BLaER1 (cell line): ENCODE results near the gene MALRD1.
"Not testable (repeated sequence)": the region's sequence is repeated elsewhere in the genome, so short reads cannot be mapped to it uniquely, and the experiment has no call there.

ENCODE experiments used
- H3K27ac ChIP-seq: shearing (Covaris generic); formaldehyde crosslinking; 2 replicates; pipeline ENCODE4 v1.8.1; 2022
- H3K27me3 ChIP-seq: shearing (Covaris generic); formaldehyde crosslinking; 2 replicates; pipeline ENCODE4 v1.8.1; 2022
- H3K36me3 ChIP-seq: shearing (Covaris generic); formaldehyde crosslinking; 2 replicates; pipeline ENCODE4 v1.8.1; 2022
- H3K4me1 ChIP-seq: shearing (Covaris generic); formaldehyde crosslinking; 2 replicates; pipeline ENCODE4 v1.8.1; 2022
- H3K4me2 ChIP-seq: shearing (Covaris generic); formaldehyde crosslinking; 2 replicates; pipeline ENCODE4 v1.8.1; 2022
- H3K4me3 ChIP-seq: shearing (Covaris generic); formaldehyde crosslinking; 2 replicates; pipeline ENCODE4 v1.8.1; 2022
- H3K9ac ChIP-seq: shearing (Covaris generic); formaldehyde crosslinking; 2 replicates; pipeline ENCODE4 v1.8.1; 2022
- H3K9me3 ChIP-seq: shearing (Covaris generic); formaldehyde crosslinking; 2 replicates; pipeline ENCODE4 v1.8.1; 2022
- H4K20me1 ChIP-seq: shearing (Covaris generic); formaldehyde crosslinking; 2 replicates; pipeline ENCODE4 v1.8.1; 2022
- Cebpa-rat ChIP-seq: shearing (Covaris generic); IDR thresholded peaks from 2 replicates; pipeline ENCODE4 v1.8.1; 2022

The MALRD1 gene

DNA sequence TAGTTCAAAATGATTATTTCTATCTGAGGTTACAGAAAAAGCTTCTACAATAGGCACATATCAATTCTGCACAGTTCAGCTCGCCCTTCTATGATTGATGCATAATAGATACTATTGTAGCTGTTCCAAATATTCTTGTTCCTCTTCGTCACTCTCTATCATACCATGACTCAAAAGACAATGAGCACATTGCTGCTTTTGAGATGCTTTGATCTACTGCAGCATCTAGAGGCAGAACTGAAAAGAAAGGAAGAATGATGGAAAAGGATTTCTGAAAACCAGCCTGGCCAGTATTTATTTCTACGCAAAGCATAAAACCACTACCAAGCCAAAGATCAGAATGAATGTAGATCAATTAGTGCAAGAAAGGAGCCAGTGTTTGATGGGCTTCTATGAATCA lies 708.3 kb downstream of the MALRD1 start:
- H3K4me3 ChIP-seq, result no peak overlapping the region
- H4K20me1 ChIP-seq, result no peaks in the 10 kb centered on the region
- no peaks in the 10 kb centered on the region for H3K4me1 ChIP-seq
- no peak for TF ChIP-seq Cebpa-rat
- H3K27ac ChIP-seq, result no peak overlapping the region
- H3K9me3 ChIP-seq, result no peaks in the 10 kb centered on the region
- no peaks in the 10 kb centered on the region for H3K36me3 ChIP-seq
- H3K9ac ChIP-seq, result no peak overlapping the region
- H3K4me2 ChIP-seq, result no peak overlapping the region
- no peaks in the 10 kb centered on the region for H3K27me3 ChIP-seq

DNA sequence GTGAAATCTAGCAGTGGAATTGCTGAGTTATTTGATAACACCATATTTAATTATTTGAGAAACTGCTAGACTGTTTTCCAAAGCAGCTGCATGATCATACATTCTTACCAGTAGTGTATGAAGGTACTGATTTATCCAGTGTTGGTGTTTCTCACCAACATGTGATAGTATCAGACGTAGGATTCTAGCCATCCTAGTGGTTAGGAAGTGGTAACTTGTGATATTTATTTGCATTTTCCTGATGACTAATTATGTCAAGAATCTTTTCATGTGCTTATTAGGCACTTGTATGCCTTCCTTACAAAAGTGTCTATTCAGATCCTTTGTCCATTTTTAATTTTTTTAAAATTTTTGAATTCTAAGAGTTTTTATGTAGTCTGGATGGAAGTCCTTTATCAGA lies 713.4 kb downstream of the MALRD1 start:
- Histone ChIP-seq H3K27ac (no peak overlapping the region), H3K4me1 (no peaks in the 10 kb centered on the region), H3K27me3 (no peaks in the 10 kb centered on the region), H3K4me2 (no peak overlapping the region), H3K36me3 (no peaks in the 10 kb centered on the region), H3K9me3 (no peaks in the 10 kb centered on the region), H4K20me1 (no peaks in the 10 kb centered on the region), H3K4me3 (no peak overlapping the region), H3K9ac (no peak overlapping the region)
- no peak for TF ChIP-seq Cebpa-rat

DNA sequence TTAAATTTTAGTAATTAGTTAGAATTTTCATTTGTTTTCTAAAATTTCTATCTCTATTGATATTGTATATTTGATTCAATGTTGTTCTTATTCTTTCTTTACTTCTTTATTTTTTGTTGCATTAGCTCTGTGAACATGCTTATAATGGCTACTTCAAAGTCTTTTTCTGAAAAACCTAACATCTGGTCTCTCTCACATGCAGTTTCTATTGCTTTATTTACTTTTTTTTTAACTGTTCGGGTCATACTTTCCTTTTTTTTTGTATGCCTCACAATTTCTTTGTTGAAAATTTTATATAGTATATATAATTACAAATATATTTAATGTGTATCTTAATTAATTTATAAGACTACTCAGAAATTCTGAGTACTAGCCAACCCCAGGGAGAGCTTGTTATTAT lies 715.5 kb downstream of the MALRD1 start:
- H3K9me3 ChIP-seq, result no peaks in the 10 kb centered on the region
- H3K9ac ChIP-seq, result no peak overlapping the region

DNA sequence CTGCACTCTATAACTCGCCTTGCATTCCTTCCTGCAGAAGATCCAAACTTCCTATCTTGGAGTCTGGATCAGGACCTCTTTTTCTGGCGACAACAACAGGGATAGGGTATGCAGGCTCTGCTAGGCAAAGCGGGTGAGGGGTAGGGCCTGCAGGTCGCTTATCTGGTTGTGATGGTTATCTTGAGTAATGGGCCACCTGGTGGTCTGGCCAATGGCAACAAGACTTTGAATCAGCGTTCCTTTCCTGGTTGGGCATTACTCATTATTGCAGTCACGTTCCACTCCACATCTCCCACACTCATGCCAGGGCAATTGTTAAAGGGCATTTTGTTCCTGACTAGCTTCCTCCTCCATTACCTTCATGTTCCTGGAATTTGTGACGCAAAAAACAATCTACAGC lies 719.3 kb downstream of the MALRD1 start:
- Histone ChIP-seq H3K4me2 (no peak overlapping the region), H3K36me3 (no peaks in the 10 kb centered on the region), H4K20me1 (no peaks in the 10 kb centered on the region), H3K4me1 (no peaks in the 10 kb centered on the region), H3K9ac (no peak overlapping the region), H3K27ac (no peak overlapping the region), H3K27me3 (no peaks in the 10 kb centered on the region), H3K4me3 (no peak overlapping the region), H3K9me3 (no peaks in the 10 kb centered on the region)
- TF ChIP-seq Cebpa-rat, result no peak

More for the DNA sequence above, 715.5 kb downstream of the MALRD1 start:
- Histone ChIP-seq H3K4me2 (no peak overlapping the region), H3K27me3 (no peaks in the 10 kb centered on the region), H3K27ac (no peak overlapping the region), H4K20me1 (no peaks in the 10 kb centered on the region), H3K4me1 (no peaks in the 10 kb centered on the region), H3K4me3 (no peak overlapping the region), H3K36me3 (no peaks in the 10 kb centered on the region)
- no peak for TF ChIP-seq Cebpa-rat

DNA sequence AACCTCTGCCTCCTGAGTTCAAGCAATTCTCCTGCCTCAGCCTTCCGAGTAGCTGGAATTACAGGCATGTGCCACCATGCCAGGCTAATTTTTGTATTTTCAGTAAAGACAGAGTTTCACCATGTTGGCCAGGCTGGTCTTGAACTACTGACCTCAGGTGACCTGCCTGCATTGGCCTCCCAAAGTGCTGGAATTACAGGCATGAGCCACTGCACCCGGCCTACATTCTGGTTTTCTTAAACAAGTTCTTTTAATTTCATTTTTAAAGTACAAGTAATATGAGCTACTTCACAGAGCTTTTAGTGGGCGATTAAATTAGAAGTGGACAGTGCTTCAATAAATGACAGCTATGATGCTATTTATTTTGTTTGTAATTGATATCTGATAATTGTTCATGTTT lies 721.2 kb downstream of the MALRD1 start:
- not testable (repeated sequence) for H4K20me1 ChIP-seq, H3K9me3 ChIP-seq, H3K4me3 ChIP-seq, H3K27me3 ChIP-seq, H3K4me1 ChIP-seq, H3K4me2 ChIP-seq, H3K27ac ChIP-seq, H3K36me3 ChIP-seq, H3K9ac ChIP-seq

DNA sequence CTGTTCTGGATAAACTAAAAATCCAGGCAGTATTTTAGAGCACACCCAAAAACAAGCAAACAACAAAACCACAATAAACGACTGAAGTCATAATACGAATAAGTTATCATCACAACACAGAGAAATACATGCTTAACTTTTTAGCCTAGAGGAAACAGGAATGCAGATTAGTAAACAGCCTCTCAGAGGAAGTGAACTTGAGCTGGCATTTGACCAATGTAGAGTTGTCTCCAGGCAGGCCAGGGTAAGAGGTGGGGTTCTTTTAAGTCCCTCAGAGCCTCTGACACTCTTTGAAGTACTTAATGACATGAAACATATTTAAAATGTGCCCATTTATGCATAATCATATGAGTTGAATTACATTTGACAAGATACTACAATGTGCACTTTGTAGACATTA lies 724.4 kb downstream of the MALRD1 start:
- TF ChIP-seq Cebpa-rat, result no peak
- no peaks in the 10 kb centered on the region for H3K36me3 ChIP-seq
- no peaks in the 10 kb centered on the region for H3K9me3 ChIP-seq
- H3K9ac ChIP-seq, result no peak overlapping the region
- no peaks in the 10 kb centered on the region for H3K27me3 ChIP-seq
- H3K4me2 ChIP-seq, result no peak overlapping the region
- H3K4me3 ChIP-seq, result no peak overlapping the region
- H3K27ac ChIP-seq, result no peak overlapping the region
- no peaks in the 10 kb centered on the region for H3K4me1 ChIP-seq
- H4K20me1 ChIP-seq, result no peaks in the 10 kb centered on the region

DNA sequence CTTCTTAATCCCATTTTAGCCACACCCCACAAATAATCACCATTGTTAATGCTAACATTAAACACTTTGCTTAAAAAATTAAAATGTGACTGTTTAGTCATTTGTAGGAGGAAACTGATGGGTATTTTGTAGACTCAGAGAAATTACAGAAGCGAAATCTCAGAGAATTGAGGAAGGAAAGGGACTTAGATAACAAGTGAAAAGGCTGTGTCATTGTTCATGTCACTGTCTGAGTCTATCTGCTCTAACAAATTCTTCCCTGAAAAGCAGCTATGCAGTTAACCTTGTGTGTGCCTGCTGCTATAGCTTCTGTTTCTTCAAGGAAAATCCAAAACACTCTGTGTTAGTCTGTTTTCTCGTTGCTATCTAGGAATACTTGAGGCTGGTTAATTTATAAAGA lies 726.7 kb downstream of the MALRD1 start:
- no peaks in the 10 kb centered on the region for H3K27me3 ChIP-seq
- no peak overlapping the region for H3K4me3 ChIP-seq
- no peaks in the 10 kb centered on the region for H3K36me3 ChIP-seq
- H3K27ac ChIP-seq, result no peak overlapping the region
- no peak overlapping the region for H3K4me2 ChIP-seq
- no peak for TF ChIP-seq Cebpa-rat
- no peaks in the 10 kb centered on the region for H3K9me3 ChIP-seq
- H3K4me1 ChIP-seq, result no peaks in the 10 kb centered on the region
- H3K9ac ChIP-seq, result no peak overlapping the region
- no peaks in the 10 kb centered on the region for H4K20me1 ChIP-seq

DNA sequence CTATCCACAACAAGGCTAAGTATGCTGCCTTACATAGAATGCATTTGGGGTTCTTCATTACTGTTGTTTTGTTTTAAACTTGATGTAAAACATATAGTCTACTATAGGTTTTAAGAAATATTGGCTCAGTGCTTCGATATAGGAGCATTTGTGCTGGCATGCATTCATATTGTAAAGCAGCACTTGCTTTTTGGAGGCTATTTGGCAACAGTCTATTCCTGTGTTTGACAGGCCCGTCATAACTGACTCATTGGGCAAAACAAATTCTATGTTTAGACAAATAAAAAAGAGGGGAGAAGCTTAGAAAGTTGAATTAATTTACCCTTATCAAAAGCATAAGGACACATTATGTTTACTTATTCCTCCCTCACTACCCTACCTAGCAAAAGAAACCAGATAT lies 729.2 kb downstream of the MALRD1 start:
- H3K27ac ChIP-seq, result no peak overlapping the region
- no peak for TF ChIP-seq Cebpa-rat

DNA sequence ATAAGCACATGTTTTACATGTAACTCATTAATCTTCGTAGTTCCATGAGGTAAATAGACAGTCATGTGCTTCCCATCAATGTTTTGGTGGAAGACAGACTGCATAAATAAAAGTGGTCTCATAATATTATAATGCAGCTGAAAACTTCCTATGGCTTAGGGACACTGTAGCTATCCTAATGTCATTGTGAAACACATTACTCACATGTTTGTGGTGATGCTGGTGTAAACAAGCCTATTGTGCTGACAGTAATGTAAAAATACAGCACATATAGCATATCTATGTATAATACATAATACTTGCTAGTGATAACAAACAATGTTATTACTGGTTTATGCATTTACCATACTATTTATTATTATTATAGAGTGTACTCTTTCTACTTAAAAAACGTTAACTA lies 730.4 kb downstream of the MALRD1 start:
- no peaks in the 10 kb centered on the region for H3K36me3 ChIP-seq
- no peak for TF ChIP-seq Cebpa-rat
- no peaks in the 10 kb centered on the region for H3K27me3 ChIP-seq
- no peak overlapping the region for H3K4me2 ChIP-seq
- no peak overlapping the region for H3K27ac ChIP-seq
- peaks cover 18% of the 10 kb centered on the region for H3K4me1 ChIP-seq
- no peaks in the 10 kb centered on the region for H3K9me3 ChIP-seq
- H4K20me1 ChIP-seq, result no peaks in the 10 kb centered on the region
- H3K9ac ChIP-seq, result no peak overlapping the region
- no peak overlapping the region for H3K4me3 ChIP-seq

More for the DNA sequence above, 729.2 kb downstream of the MALRD1 start:
- H3K27me3 ChIP-seq, result no peaks in the 10 kb centered on the region
- H3K4me1 ChIP-seq, result peaks cover 13% of the 10 kb centered on the region
- no peaks in the 10 kb centered on the region for H3K9me3 ChIP-seq
- no peaks in the 10 kb centered on the region for H4K20me1 ChIP-seq
- H3K4me2 ChIP-seq, result no peak overlapping the region
- no peaks in the 10 kb centered on the region for H3K36me3 ChIP-seq
- H3K4me3 ChIP-seq, result no peak overlapping the region
- no peak overlapping the region for H3K9ac ChIP-seq

DNA sequence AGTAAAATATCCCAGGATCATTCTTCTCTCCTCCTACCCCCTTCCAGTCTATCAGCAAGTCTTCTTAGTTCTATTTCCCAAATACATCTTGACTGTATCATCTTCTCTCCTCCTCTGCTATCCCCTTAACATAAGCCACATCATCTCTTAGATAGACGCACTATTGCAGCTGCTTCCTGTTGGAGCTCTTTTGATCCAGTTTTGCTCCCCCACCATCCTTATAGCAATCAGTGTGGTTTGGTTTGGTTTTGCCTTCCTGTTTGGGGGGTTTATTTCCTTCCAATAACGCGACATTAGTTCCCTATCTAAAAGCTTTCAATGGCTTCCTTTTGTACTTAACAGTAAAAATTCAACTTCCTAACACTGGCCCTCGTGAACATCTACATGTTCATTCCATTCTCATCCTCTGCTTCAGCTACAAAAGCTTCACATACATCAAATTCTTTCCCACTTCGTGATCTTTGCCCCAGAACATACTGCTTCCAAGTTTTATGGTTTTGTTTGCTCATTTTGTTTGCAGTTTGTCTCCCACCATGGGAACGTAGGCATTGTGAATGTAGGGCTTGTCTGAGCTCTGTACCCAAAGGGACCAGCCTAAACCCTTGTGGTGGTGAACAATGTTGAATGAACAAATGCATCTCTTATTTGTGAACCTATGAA lies 734.0 kb downstream of the MALRD1 start:
- no peak for TF ChIP-seq Cebpa-rat

DNA sequence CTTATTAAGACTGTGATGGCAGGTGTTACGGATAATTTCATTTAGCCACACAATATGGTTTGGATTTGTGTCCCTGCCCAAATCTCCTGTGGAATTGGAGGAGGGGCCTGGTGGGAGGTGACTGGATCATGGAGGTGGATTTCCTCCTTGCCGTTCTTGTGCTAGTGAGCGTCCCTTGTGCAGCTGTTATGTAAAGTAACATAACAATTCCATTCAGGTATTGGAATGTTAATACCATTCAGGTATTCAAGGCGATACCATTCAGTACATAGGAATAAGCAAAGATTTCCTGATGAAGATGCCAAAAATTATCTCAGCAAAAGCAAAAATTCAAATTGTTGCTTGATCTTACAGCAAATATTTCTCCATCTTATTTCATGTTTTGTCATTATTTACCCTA lies 735.1 kb downstream of the MALRD1 start:
- no peaks in the 10 kb centered on the region for H3K9me3 ChIP-seq
- H3K27ac ChIP-seq, result no peak overlapping the region
- H3K36me3 ChIP-seq, result no peaks in the 10 kb centered on the region
- H3K4me3 ChIP-seq, result no peak overlapping the region
- no peaks in the 10 kb centered on the region for H4K20me1 ChIP-seq
- TF ChIP-seq Cebpa-rat, result no peak
- H3K27me3 ChIP-seq, result no peaks in the 10 kb centered on the region
- H3K4me2 ChIP-seq, result no peak overlapping the region
- peaks cover 18% of the 10 kb centered on the region for H3K4me1 ChIP-seq
- H3K9ac ChIP-seq, result no peak overlapping the region

More for the DNA sequence above, 734.0 kb downstream of the MALRD1 start:
- peak overlapping the region; percentile 24; the same call in 1 of the 2 replicates for H3K4me3 ChIP-seq
- H3K9me3 ChIP-seq, result no peaks in the 10 kb centered on the region
- H3K27me3 ChIP-seq, result no peaks in the 10 kb centered on the region
- no peak overlapping the region; the same call in 1 of the 2 replicates for H3K9ac ChIP-seq
- no peaks in the 10 kb centered on the region for H3K36me3 ChIP-seq
- no peaks in the 10 kb centered on the region for H4K20me1 ChIP-seq
- H3K27ac ChIP-seq, result peak overlapping the region; percentile 78
- peak overlapping the region; percentile 71 for H3K4me2 ChIP-seq
- H3K4me1 ChIP-seq, result peaks cover 18% of the 10 kb centered on the region
